ENCODE data around the gene RNF32.
A peak's percentile ranks its signal among the peaks of the same experiment; 100 is the strongest.
"Not testable (repeated sequence)": the region's sequence is repeated elsewhere in the genome, so short reads cannot be mapped to it uniquely, and the experiment has no call there.

RNF32 gene

DNA sequence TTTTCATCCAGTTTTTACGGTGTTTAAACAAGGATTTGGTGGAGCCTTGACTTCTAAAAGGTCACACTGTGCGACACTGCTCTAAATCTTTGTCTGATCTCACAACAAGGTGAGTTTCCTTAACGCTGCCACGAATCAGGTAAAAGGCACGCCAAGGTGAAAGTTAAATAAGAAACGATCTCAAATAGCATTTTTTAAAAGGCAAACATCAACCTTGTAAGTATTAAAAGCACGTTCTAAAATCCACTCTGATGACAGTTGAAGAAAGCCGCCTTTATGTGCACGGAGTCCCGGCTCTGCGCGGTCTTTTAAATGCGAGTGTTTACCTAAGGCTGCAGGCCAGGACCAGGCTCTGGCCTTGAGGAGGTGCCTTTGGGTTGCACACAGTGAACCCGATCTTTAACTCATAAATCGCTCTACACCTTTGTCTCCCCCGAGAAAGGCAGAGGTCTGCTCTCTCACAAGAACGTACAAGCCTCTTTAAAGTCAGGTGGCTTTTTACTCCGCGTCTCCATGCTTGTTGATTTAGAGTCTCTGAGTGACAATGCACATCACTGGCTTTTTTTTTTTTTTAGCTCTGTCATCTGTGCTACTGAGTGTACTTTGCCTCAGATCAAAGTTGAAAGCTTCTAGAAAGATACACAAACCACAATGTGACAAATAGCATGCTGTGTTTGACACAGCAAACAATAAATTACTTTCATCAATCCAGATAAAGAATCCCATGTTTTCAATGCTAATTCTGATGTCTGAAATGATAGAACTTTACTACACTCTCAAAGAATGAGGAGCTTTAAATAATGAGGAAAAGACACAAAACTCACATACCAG lies 25.9 kb upstream of the RNF32 start:
- no peak for DNase-seq

- DNase-seq = peak; percentile 41
Measured at GRCh38 chr7:156616269-156617202, 24.0 kb upstream of the RNF32 start.

- DNase-seq = no peak
Measured at GRCh38 chr7:156617215-156617614, 23.4 kb upstream of the RNF32 start.

DNA sequence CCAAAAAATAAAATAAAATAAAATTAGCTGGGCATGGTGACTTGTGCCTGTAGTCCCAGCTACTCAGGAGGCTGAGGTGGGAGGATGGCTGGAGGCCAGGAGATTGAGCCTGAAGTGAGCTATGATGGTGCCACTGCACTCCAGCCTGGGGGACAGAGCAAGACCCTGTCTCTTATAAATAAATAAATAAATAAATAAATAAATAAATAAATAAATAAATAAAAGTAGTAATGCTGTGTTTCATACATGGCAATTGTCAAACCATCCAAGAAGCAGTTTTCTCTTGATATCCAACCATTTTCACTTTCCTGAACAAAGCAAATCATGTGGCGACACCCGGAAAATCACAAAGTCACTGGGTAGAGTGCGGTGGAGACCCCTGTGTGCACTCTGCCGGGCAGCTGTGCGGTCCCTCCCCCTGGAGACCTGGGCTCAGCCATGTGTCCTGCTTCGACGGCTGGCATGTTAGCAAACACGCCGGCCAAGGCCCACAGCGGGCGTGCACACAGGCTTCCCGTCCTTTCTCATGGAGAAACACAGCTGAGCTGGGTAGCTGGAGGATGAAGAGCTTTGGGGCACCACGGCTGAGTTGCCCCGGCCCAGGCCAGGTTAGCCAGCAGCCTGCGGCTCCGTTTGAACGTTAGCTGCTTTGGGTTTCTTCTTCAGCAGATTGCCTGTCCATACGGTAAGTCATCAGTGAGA lies 22.3 kb upstream of the RNF32 start:
- no peak for DNase-seq

- DNase-seq = no peak
Measured at GRCh38 chr7:156618780-156619367, 21.7 kb upstream of the RNF32 start.

- not testable (repeated sequence) for DNase-seq
Measured at GRCh38 chr7:156619488-156620290, 20.9 kb upstream of the RNF32 start.

- no peak for DNase-seq
Measured at GRCh38 chr7:156620291-156620675, 20.3 kb upstream of the RNF32 start.

DNA sequence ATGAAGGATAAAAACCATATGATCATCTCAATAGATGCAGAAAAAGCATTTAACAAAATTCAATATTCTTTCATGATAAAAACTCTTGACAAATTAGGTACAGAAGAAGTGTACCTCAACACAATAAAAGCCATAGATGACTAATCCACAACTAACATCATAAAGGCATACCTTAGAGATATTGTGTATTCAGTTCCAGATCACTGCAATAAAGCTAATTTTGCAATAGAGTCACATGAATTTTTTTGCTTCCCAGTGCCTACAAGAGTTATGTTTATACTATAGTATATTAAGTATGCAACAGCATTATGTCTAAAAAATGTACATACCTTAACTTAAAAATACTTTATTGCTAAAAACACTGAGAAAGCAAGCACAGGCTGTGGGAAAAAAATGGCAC lies 18.9 kb upstream of the RNF32 start:
- no peak for DNase-seq

GRCh38 chr7:156625580-156625979 lies 15.0 kb upstream of the RNF32 start:
- DNase-seq = no peak

DNA sequence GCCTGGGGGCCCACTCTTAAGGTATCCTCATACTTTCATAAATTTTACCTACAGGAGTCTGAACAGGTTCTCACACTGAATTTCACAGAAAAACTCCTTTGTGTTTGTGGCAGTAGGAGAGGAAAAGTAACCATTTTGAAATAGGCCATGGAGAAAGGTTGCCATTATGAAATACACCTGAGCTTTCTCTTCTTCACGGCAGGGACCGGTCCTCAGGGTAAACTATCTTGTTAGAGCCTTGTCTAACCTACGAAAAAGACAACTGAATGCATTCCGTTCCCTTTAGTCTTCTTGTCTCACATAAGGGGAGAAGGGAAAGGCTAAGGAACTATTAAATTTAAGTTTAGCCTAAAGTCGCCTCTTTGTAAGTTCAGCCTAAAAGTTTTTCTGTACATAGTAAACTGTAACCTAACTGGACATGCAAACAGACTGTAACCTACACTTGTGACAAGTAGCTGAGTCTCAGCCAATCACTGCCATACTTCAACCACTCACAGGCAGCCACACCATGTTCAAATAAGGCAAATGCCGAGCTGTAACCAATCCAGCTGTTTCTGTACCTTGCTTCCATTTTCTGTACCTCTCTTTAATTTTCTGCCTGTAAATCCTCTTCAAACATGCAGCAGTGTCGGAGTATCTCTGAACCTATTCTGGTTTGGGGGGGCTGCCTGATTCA lies 14.2 kb upstream of the RNF32 start:
- no peak for DNase-seq

DNA sequence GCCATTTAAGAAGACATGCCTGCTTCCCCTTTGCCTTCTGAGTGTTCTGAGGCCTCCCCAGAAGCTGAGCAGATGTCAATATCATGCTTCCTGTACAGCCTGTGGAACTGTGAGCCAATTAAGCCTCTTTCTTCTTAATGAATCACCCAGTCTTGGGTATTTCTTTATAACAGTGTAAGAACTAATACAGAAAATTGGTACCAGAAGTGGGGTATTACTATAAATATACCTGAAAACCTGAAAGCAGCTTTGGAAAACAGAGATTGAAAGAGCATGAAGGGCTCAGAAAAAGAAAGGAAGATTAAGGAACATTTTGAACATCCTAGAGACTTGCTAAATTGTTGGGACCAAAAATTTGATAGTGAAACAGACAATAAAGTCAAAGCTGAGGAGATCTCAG lies 12.0 kb upstream of the RNF32 start:
- DNase-seq = no peak

DNA sequence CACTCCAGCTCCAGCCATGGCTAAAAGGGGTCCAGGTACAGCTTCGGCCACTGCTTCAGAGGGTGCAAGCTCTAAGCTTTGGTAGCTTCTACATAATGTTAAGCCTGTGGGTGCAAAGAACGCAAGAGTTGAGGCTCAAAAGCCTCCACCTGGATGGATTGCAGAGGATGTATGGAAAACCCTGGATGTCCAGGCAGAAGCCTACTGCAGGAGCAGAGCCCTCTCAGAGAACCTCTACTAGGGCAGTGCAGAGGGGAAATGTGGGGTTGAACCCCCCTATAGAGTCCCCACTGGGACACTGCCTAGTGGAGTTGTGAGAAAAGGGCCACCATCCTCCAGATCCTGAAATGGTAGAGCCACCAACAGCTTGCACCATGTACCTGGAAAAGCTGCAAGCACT lies 10.7 kb upstream of the RNF32 start:
- DNase-seq = no peak

- DNase-seq = no peak
Measured at GRCh38 chr7:156634117-156634516, 6.5 kb upstream of the RNF32 start.

DNA sequence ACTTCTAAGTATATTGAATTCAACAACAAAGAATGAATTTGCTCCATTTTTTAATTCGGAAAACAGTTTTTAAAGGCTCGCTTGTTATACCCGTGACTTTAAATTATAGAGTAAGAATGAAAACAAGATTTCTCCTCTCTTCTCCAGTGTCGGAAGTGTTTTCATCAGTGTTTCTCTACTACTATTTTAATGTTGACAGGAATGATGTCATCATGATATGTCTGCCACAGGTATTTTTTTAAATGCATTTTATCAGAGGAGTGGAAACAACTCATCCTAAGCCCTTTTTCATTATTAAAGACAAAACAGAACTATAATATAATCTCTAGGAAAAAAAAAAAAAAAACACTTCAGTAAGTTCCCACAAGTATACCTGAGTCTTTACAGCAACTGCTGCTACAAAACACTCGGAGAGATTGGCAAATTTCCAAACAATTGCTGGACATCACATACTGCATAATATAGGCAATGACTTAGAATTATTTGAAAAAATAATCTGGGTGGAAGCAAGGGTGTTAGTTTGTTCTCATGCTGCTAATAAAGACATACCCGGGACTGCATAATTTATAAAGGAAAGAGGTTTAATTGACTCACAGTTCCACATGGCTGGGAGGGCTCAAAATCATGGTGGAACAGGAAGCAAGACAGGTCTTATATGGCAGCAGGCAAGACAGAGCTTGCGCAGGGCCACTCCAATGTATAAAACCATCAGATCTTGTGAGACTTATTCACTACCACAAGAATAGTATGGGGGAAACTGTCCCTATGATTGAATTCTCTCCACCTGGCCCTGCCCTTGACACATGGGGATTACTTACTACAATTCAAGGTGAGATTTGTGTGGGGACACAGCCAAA lies 4.8 kb upstream of the RNF32 start:
- no peak for DNase-seq

- not testable (repeated sequence) for DNase-seq
Measured at GRCh38 chr7:156637093-156637492, 3.5 kb upstream of the RNF32 start.

- DNase-seq = no peak
Measured at GRCh38 chr7:156638443-156639077, 2.0 kb upstream of the RNF32 start.

DNA sequence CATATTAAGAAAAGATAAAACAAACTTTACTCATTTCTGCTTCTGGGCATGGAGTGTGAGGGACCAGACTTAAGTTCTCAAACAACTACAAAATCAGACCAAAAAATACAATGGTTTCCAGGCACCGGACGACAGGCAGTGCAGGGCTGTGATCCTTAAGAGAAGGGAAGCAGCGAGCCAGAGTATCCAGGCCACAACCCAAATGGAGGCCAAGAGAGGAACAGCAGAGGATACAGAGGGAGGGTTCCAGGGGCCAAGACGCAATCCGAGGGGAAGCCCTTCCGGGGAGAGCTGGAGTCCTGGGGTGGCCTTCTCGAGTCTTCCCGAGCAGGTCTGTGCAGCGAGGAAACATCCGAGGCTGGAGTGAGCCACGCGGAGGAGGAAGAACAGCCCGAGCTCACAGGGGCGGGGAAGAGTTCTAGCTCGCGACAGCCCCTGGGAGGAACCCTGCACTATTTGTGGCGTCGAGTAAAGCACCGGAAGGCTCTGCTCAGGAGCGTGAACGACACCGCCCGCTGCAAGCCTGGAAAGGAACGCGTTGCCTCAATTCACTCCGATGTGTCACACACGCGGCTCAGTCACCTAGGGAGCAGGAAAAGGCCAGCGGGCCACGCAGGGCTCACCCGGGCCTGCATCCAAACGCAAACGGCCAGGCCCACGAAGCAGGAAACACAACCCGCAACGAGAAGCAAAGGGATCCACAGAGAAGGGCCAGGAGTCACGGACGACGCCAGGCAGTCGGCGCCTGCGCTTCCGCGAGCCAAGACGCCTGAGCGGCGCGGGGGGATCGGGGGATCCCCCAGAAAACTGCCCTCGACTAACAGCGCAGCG lies 933 bp upstream of the RNF32 start:
- DNase-seq = peak; percentile 17

- peak; percentile 73 for DNase-seq
Measured at GRCh38 chr7:156640949-156641485, 443 bp downstream of the RNF32 start.
